Stimulated activated memory B cell treated with anti-CD40 and anti-IgM and Interleukin-4, amounts not matched to agents 10 μg/mL and 1 μg/mL and 100 μg/mL, for 72 hours (primary cell): ENCODE results near the gene PRUNE2.
"Not testable (repeated sequence)": the region's sequence is repeated elsewhere in the genome, so short reads cannot be mapped to it uniquely, and the experiment has no call there.

Source experiments
- ATAC-seq: fragments of 150-1000 bp; cut with Tn5 transposase; 2 replicates; pipeline ENCODE4 v1.10.0; 2021
- H3K27ac Mint-ChIP-seq: one replicate; pipeline ENCODE4 v1.8.0; 2022; ENCODE audit warnings: mild to moderate bottlenecking, mixed read lengths
- H3K27me3 Mint-ChIP-seq: one replicate; pipeline ENCODE4 v1.8.0; 2022; ENCODE audit warnings: mixed read lengths
- H3K36me3 Mint-ChIP-seq: one replicate; pipeline ENCODE4 v1.8.0; 2022; ENCODE audit warnings: mixed read lengths
- H3K4me1 Mint-ChIP-seq: one replicate; pipeline ENCODE4 v1.8.0; 2022; ENCODE audit warnings: mixed read lengths
- H3K4me3 Mint-ChIP-seq: one replicate; pipeline ENCODE4 v1.8.0; 2022; ENCODE audit warnings: mild to moderate bottlenecking, moderate library complexity, mixed read lengths
- H3K9me3 Mint-ChIP-seq: one replicate; pipeline ENCODE4 v1.8.0; 2022; ENCODE audit warnings: mixed read lengths

PRUNE2 gene

DNA sequence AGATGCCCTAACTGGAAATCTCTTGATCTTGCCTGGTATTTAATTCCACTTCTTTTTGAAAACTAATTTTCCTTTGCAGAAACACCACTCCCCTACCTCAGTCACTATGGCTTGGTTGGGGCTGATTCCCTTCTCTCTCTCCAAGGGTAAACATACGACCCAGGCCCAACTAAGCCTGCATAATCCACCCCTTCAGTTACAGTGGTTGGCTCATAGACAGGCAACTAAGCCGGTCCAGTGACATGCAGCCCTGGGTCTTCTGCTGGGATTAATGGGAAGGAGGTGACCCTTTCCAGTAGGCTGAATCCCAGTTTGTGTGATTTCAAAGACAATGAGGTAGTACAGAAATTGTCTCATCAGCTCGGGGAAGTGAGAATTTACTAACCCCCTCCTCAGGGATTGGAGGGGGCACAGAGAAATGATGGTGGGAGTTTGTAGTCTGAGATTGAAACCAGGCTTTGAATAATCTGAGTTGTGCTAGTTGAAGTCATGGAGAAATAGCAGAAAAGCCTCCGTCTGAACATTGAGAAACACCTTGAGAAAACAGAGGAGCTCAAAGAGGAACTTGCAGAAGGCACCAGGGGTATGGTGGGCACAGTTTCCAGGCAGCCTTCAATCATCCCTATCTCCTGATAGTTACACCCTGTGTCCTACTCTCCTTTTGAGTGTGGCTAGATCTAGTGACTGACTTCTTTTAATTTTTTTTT, 298.0 kb downstream of the PRUNE2 start:
- Mint-ChIP-seq H3K4me1 (peaks cover 8% of the 10 kb centered on the region), H3K36me3 (no peaks in the 10 kb centered on the region), H3K9me3 (no peaks in the 10 kb centered on the region), H3K27ac (no peak overlapping the region), H3K27me3 (peaks cover 12% of the 10 kb centered on the region), H3K4me3 (no peak overlapping the region)
- ATAC-seq = no peak

GRCh38 chr9:76605321-76605900, 300.5 kb downstream of the PRUNE2 start:
- ATAC-seq = peak; percentile 86
- Mint-ChIP-seq H3K36me3 (no peaks in the 10 kb centered on the region), H3K4me3 (no peak overlapping the region), H3K27me3 (peaks cover 13% of the 10 kb centered on the region), H3K27ac (no peak overlapping the region), H3K9me3 (no peaks in the 10 kb centered on the region), H3K4me1 (peaks cover 8% of the 10 kb centered on the region)

- no peak overlapping the region for H3K27ac Mint-ChIP-seq
- peaks cover 8% of the 10 kb centered on the region for H3K4me1 Mint-ChIP-seq
- H3K4me3 Mint-ChIP-seq = no peak overlapping the region
Observed at GRCh38 chr9:76603931-76604570, 301.9 kb downstream of the PRUNE2 start.

DNA sequence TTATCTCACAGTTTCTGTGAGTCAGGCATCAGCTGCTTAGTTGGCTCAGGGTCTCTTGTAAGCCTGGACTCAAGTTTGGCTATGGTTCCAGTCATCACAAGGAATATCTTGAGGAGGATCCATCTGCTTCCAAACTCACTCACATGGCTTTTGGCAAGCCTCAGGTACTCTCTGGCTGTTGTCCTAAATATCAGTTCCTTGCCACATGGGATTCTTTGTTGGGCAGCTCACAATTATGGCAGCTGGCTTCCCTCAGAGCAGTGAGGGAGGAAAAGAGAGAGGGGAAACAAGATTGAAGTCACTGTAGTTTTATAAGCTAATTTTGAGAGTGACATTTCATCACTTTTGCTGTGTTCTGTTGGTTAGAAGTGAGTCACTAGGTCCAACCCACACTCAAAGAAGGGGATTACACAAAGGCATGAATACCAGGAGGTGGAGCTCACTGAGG, 302.4 kb downstream of the PRUNE2 start:
- H3K27me3 Mint-ChIP-seq = peaks cover 14% of the 10 kb centered on the region
- peak; percentile 25 for ATAC-seq
- H3K36me3 Mint-ChIP-seq = no peaks in the 10 kb centered on the region
- peaks cover 8% of the 10 kb centered on the region for H3K4me1 Mint-ChIP-seq
- no peak overlapping the region for H3K4me3 Mint-ChIP-seq
- H3K27ac Mint-ChIP-seq = no peak overlapping the region
- H3K9me3 Mint-ChIP-seq = no peaks in the 10 kb centered on the region

More at GRCh38 chr9:76603931-76604570, 301.9 kb downstream of the PRUNE2 start:
- ATAC-seq = no peak
- peaks cover 18% of the 10 kb centered on the region for H3K27me3 Mint-ChIP-seq
- H3K9me3 Mint-ChIP-seq = no peaks in the 10 kb centered on the region
- H3K36me3 Mint-ChIP-seq = no peaks in the 10 kb centered on the region

DNA sequence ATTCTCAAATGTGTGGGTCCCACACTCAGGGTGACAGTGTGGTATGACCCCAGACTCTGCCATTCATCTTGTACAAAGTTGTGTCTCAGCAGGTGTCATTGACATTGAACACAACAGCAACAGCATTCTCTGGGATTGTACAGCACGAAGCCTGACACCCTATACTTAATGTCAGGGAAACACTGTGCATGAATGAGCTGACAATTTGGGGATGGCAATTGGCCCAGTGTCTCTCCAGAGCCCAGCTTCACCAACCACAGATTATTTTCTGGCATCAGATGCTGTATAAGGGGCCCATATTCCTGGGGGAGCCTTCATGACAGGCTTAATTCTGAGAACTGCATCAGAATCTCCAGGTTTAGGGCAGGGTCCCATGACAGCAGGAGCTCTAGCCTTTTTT, 303.7 kb downstream of the PRUNE2 start:
- no peak overlapping the region for H3K27ac Mint-ChIP-seq
- H3K4me1 Mint-ChIP-seq = peaks cover 8% of the 10 kb centered on the region
- no peaks in the 10 kb centered on the region for H3K36me3 Mint-ChIP-seq
- ATAC-seq = no peak
- H3K9me3 Mint-ChIP-seq = no peaks in the 10 kb centered on the region
- peaks cover 25% of the 10 kb centered on the region for H3K27me3 Mint-ChIP-seq
- no peak overlapping the region for H3K4me3 Mint-ChIP-seq

DNA sequence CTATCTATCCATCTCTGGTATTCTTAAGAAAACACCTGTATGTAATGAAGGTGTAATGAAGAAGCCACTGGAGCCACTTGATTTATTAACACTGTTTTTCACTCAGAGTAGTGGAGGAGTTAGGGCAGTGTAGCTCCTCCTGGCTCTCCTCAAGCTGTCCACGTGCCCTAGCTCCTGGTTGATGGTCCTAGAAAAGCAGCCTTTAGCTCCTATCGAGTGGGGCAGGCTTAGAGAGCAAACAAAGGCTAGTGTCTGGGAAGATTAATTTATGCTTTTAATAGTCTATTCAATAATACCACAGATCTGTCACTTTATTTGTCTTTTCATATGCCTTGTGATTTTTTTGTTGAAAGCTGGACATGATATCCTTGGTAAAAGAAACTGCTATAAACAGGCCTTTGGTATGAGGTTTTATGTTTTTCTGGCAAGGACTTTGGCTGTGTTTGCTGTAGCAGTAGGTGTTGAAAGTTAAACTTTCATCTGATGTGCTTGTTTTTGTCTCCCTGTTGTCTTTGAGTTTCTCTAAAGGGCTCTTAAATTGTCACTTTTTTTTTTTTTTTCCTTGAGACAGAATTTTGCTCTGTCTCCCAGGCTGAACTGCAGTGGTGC, 305.8 kb downstream of the PRUNE2 start:
- no peaks in the 10 kb centered on the region for H3K9me3 Mint-ChIP-seq
- H3K27me3 Mint-ChIP-seq = peaks cover 27% of the 10 kb centered on the region
- ATAC-seq = no peak
- no peak overlapping the region for H3K27ac Mint-ChIP-seq
- peaks cover 1% of the 10 kb centered on the region for H3K4me1 Mint-ChIP-seq
- H3K36me3 Mint-ChIP-seq = no peaks in the 10 kb centered on the region
- H3K4me3 Mint-ChIP-seq = no peak overlapping the region

DNA sequence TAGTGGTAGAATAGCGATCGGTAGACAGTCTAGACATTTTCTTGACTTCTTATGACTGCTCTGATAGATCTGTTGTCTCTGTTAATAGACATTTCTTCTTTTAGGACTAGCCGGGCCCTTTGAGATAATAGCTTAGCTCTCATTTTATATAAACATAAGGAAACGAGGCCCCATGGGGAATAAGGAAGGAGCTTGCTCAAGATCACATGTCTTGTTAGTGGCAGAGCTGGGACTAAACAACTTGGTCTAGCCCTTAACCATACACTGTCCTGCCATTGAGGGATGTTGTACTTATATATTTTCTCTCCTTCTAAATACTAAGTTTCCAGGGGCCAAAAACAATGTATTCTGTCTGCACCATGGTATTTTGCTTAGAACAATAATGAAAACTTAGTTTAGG, 306.9 kb downstream of the PRUNE2 start:
- Mint-ChIP-seq H3K27me3 (peaks cover 36% of the 10 kb centered on the region), H3K4me3 (no peak overlapping the region), H3K9me3 (no peaks in the 10 kb centered on the region), H3K36me3 (no peaks in the 10 kb centered on the region), H3K4me1 (no peaks in the 10 kb centered on the region), H3K27ac (no peak overlapping the region)
- ATAC-seq = no peak

DNA sequence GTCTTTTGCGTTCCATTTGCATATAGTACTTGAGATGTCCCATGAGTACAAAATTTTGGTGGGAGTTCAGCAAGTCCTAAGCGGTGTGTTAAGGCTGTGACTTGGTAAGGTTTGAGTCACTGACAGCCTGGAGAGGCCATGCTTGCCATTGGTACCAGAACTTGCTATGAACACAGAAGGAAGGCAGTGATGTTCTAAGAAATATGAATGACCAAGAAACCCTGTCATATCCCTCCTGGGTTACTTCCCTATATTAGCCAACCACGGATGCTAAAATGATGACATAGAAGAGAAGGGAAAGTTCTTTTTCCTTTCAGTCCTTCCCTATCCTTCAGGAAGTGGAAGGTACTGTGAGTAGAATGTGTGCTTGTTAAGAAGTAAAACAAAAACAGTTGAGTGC, 310.3 kb downstream of the PRUNE2 start:
- Mint-ChIP-seq H3K27me3 (peaks cover 43% of the 10 kb centered on the region), H3K27ac (no peak overlapping the region), H3K4me3 (no peak overlapping the region), H3K9me3 (no peaks in the 10 kb centered on the region), H3K4me1 (peaks cover 9% of the 10 kb centered on the region), H3K36me3 (no peaks in the 10 kb centered on the region)
- ATAC-seq = peak; percentile 47

- no peaks in the 10 kb centered on the region for H3K36me3 Mint-ChIP-seq
- no peak for ATAC-seq
- H3K9me3 Mint-ChIP-seq = no peaks in the 10 kb centered on the region
- no peak overlapping the region for H3K4me3 Mint-ChIP-seq
- no peak overlapping the region for H3K27ac Mint-ChIP-seq
- peaks cover 39% of the 10 kb centered on the region for H3K27me3 Mint-ChIP-seq
- peaks cover 9% of the 10 kb centered on the region for H3K4me1 Mint-ChIP-seq
Observed at GRCh38 chr9:76594764-76595424, 311.0 kb downstream of the PRUNE2 start.

- not testable (repeated sequence) for ATAC-seq
Observed at GRCh38 chr9:76593961-76594735, 311.8 kb downstream of the PRUNE2 start.

GRCh38 chr9:76592974-76593347, 313.0 kb downstream of the PRUNE2 start:
- Mint-ChIP-seq H3K36me3 (no peaks in the 10 kb centered on the region), H3K4me1 (peaks cover 9% of the 10 kb centered on the region), H3K27ac (no peak overlapping the region), H3K4me3 (no peak overlapping the region), H3K9me3 (no peaks in the 10 kb centered on the region), H3K27me3 (peaks cover 28% of the 10 kb centered on the region)
- no peak for ATAC-seq

More at GRCh38 chr9:76593961-76594735, 311.8 kb downstream of the PRUNE2 start:
- peaks cover 31% of the 10 kb centered on the region for H3K27me3 Mint-ChIP-seq
- H3K27ac Mint-ChIP-seq, H3K36me3 Mint-ChIP-seq, H3K4me3 Mint-ChIP-seq, H3K4me1 Mint-ChIP-seq, H3K9me3 Mint-ChIP-seq: not testable (repeated sequence)

- no peak for ATAC-seq
- peaks cover 22% of the 10 kb centered on the region for H3K27me3 Mint-ChIP-seq
- peaks cover 9% of the 10 kb centered on the region for H3K4me1 Mint-ChIP-seq
- no peak overlapping the region for H3K27ac Mint-ChIP-seq
- H3K36me3 Mint-ChIP-seq = no peaks in the 10 kb centered on the region
- no peak overlapping the region for H3K4me3 Mint-ChIP-seq
- H3K9me3 Mint-ChIP-seq = no peaks in the 10 kb centered on the region
Observed at GRCh38 chr9:76592091-76592973, 313.6 kb downstream of the PRUNE2 start.

- no peak overlapping the region for H3K4me3 Mint-ChIP-seq
- peaks cover 18% of the 10 kb centered on the region for H3K27me3 Mint-ChIP-seq
- H3K36me3 Mint-ChIP-seq = no peaks in the 10 kb centered on the region
- H3K9me3 Mint-ChIP-seq = no peaks in the 10 kb centered on the region
- H3K4me1 Mint-ChIP-seq = peaks cover 9% of the 10 kb centered on the region
- no peak for ATAC-seq
- no peak overlapping the region for H3K27ac Mint-ChIP-seq
Observed at GRCh38 chr9:76591256-76591950, 314.5 kb downstream of the PRUNE2 start.
